ENCODE data around the gene NAGPA.

GRCh38 chr16:5073279-5073629 lies 39.5 kb upstream of the NAGPA start:
- TF ChIP-seq CTCF (IDR thresholded peaks at IDR 0.05; ENCODE audit: low read length) (no peak), EZH2 (IDR thresholded peaks at IDR 0.05; ENCODE audit: borderline replicate concordance, low read length) (no peak)

Data from OCI-LY1 (cell line).